GM12872 (cell line): ENCODE data around the gene DUS1L.

Experiments
- CTCF ChIP-seq: IDR thresholded peaks from 3 replicates; pipeline ENCODE4 v1.5.1; 2011; ENCODE audit warnings: low read depth, mild to moderate bottlenecking, low read length, moderate library complexity; ENCODE audit not compliant: insufficient read depth

Gene DUS1L

DNA sequence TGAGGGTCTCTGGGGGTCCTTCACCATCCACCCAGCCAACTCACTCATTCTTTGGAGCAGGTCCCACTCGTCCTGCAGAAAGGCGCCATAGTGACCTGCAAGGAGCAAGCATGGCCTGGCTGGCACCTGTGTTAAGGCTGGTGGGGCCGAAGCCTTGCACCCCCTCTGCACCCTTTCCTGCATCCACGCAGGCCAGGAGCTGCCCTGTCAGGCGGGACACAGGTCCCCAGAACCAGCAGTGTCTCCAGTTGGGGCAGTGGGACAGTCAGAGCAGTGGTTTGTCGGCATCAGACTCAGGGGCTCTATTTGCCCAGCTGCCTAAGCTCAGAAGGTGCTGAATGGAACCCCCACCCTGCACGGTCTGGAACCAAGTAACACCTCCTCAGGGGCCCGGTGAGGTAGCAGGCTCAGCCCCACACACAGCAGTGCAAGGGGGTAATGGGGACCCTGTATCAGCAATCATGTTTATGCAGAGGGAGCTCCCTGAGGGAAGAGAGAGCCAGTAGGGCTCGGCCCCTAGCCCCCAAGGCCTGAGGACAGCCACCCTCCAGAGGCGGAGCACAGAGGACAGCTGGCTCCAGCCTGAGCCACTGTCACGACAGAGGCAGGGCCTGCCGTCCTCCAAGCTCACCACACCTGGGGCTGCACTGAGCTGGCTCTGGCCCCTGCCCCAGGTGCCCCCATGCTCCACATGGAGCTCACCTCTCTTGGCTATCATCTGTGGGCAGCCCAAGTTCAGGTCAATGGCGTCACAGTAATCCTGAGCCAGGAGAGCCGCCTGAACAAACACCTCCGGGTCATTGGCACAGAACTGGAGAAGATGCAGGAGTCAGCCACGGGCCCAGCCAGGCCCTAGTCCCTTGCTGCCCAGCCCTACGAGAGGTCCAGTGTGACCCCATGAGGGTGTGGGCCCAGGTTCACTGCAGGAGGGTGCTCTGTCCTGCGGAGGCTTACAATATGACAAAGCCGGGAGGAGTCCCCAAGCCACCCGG lies 1.9 kb downstream of the DUS1L start:
- no peak for TF ChIP-seq CTCF

GRCh38 chr17:82062984-82063368 lies 2.6 kb downstream of the DUS1L start:
- no peak for TF ChIP-seq CTCF

DNA sequence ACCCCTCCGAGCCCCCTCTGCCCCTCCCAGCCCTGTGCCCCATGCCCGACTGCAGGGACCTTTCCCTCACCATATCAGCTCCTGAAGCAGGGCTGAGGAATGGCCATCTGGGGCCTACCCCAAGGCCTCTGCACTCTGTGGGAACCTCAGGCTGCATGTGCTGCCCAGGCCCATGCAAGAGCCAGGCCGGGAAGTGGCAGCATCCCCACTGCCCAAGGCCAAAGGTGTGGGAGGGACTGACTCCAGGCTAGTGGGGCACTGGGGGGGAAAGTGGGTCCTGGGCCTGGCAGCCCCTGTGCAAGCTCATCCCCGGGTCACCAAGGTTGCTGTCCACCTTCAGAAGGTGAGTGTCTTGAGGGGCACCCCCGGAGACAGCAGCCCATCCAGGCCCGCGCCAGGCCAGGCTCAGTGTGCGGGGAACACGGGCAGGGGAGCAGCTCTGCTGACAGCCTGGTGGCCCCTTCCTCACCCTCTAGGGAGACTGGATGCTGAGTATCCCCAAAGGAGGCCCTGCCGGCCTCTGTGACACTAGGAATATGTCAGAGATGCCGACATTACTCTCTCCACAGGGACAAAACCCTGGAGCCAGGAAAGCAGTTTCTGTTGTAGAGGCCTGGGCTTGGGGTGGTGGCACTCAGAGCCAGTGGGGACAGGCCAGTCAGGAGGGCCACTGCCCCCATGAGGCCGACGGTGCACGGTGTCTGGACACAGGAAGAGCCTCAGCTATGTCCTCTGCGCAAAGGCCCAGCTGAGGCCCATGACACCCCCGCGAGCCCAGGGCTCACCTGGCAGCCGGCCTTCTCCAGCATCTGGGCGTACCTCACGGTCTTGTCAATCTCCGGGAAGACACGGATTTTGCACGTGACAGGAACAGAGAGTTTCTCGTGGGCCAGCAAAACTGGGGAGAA lies 3.3 kb downstream of the DUS1L start:
- TF ChIP-seq CTCF: no peak

DNA sequence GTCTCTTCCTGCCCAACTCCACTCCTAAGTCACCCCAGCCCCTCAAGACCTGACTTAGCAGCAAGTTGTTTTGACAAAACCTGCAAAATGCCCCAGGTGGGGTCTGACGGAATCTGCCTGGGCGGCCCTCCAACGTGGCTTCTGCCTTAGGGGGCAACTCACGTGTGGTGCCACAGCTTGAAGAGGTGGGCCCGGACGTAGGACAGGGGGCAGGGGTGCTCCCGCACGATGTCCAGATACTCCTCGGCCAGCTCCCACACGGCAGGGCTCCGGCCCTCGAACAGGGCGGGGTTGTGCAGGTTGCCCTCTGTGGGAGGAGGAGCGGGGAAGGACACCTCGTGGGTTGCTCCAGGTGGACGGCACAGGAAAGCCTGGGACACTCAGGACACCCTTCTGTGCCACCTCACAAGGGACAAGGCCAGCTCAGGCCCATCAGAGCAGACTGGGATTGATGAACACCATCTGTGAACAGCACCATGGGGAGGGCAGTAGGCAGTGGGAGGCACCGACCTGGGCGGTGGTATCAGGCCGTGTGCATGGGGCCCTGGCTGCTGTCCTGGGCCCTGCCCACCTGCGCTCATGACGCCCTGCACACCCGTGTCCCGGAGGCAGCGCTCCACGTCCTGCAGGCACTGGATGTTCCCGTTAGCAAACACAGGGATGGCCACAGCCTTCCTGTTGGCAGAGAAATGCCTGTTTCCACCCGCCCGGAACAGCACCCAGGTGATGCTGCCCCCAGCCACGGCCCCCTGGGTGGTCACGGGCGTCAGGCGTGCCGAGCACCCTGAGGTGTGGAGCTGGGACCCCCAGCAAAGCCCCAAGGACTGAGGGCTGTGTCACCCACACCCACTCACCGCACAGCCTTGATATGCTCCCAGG lies 4.3 kb downstream of the DUS1L start:
- TF ChIP-seq CTCF: no peak

DNA sequence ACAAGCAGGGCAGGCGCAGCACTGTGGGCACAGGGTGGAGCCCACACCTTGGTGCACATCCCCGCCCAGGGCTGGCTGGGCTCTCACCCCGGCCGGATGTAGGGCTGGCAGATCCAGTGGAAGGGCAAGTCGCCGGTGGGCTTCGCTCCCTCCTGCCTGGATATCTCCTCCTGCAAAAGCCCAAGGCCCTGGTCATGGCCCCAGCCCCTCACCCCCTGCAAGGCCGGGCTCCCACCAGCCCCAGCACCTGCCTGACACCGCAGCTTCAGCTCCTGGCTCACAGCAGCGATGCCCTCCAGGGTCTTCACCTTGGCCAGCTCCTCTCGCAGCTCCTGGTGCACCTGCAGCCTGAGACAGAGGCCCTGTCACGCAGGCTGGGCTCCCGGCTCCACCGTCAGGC lies 5.0 kb downstream of the DUS1L start:
- no peak for TF ChIP-seq CTCF

- TF ChIP-seq CTCF: no peak
These were observed 5.6 kb downstream of the DUS1L start for GRCh38 chr17:82060001-82060380.
